Naive thymus-derived CD4-positive, alpha-beta T cell (primary cell): ENCODE data around the gene MBOAT2. TPM values are rescaled to one million over a fixed set of nuclear protein-coding genes. Genes with fewer than 3 reads are reported as not detected.

Experiments used
- ATAC-seq: fragments of 150-1000 bp; cut with Tn5 transposase; 2 replicates; pipeline ENCODE4 v1.10.0; 2021; ENCODE audit warnings: mild to moderate bottlenecking, moderate library complexity
- CTCF ChIA-PET: fragments of 350-600 bp; sonication (Branson Sonifier 250); formaldehyde crosslinking; loops from one replicate; lab custom pipeline; 2021; ENCODE audit warnings: antibody characterized with exemption; lab: Charles Lee
- POLR2A ChIA-PET: fragments of 350-600 bp; sonication (Branson Sonifier 250); formaldehyde crosslinking; loops from one replicate; lab custom pipeline; 2021; ENCODE audit warnings: antibody characterized with exemption, inconsistent platforms; lab: Charles Lee
- DNase-seq, 9 donors: peaks; one replicate each; pipeline versions ENCODE4 v3.0.0 to v3.0.0-alpha.2; 2020 to 2022; ENCODE audit warnings: mixed read lengths in 1 of 9
- H3K27ac ChIP-seq: one replicate; pipeline ENCODE4 v1.7.0; 2013; ENCODE audit warnings: mild to moderate bottlenecking, low read depth, low read length, moderate library complexity
- H3K27me3 ChIP-seq, 2 donors: one replicate each; pipeline ENCODE4 v1.7.0; 2013; ENCODE audit warnings: low read length in 2 of 2, mild to moderate bottlenecking in 2 of 2, moderate library complexity in 2 of 2; ENCODE audit not compliant: control insufficient read depth in 2 of 2, insufficient read depth in 2 of 2
- H3K36me3 ChIP-seq, 3 experiments: 1 replicate in 2 of 3; 2 replicates in 1 of 3; pipeline ENCODE4 v1.7.0; 2013; ENCODE audit warnings: low read length in 3 of 3, mild to moderate bottlenecking in 3 of 3, moderate library complexity in 1 of 3; ENCODE audit not compliant: insufficient read depth in 3 of 3, control insufficient read depth in 2 of 3
- H3K4me1 ChIP-seq, 2 donors: one replicate each; pipeline ENCODE4 v1.7.0; 2013; ENCODE audit warnings: low read length in 2 of 2, mild to moderate bottlenecking in 2 of 2, moderate library complexity in 1 of 2; ENCODE audit not compliant: control insufficient read depth in 2 of 2, insufficient read depth in 2 of 2
- H3K4me3 ChIP-seq: 2 replicates; pipeline ENCODE4 v1.7.0; 2013; ENCODE audit warnings: mild to moderate bottlenecking, low read length
- H3K9me3 ChIP-seq, 3 experiments: 1 replicate in 2 of 3; 2 replicates in 1 of 3; pipeline ENCODE4 v1.7.0; 2013; ENCODE audit warnings: low read length in 3 of 3; ENCODE audit not compliant: control insufficient read depth in 2 of 3
- H3K27ac Mint-ChIP-seq, 9 donors: one replicate each; pipeline ENCODE4 v1.8.0; 2020 to 2022; ENCODE audit warnings: mixed read lengths in 9 of 9, mild to moderate bottlenecking in 8 of 9, moderate library complexity in 5 of 9, inconsistent platforms in 2 of 9
- H3K27me3 Mint-ChIP-seq, 5 donors: one replicate each; pipeline ENCODE4 v1.8.0; 2021 to 2022; ENCODE audit warnings: mixed read lengths in 5 of 5, mild to moderate bottlenecking in 1 of 5
- H3K36me3 Mint-ChIP-seq, 5 donors: one replicate each; pipeline ENCODE4 v1.8.0; 2020 to 2022; ENCODE audit warnings: mixed read lengths in 5 of 5, mild to moderate bottlenecking in 3 of 5, inconsistent platforms in 1 of 5
- H3K4me1 Mint-ChIP-seq, 7 donors: one replicate each; pipeline ENCODE4 v1.8.0; 2020 to 2022; ENCODE audit warnings: mixed read lengths in 7 of 7, mild to moderate bottlenecking in 3 of 7, inconsistent platforms in 1 of 7
- H3K4me3 Mint-ChIP-seq, 10 donors: one replicate each; pipeline ENCODE4 v1.8.0; 2020 to 2022; ENCODE audit warnings: mild to moderate bottlenecking in 10 of 10, mixed read lengths in 10 of 10, moderate library complexity in 6 of 10, inconsistent platforms in 2 of 10
- H3K9me3 Mint-ChIP-seq, 11 donors: one replicate each; pipeline ENCODE4 v1.8.0; 2020 to 2022; ENCODE audit warnings: mixed read lengths in 11 of 11, mild to moderate bottlenecking in 4 of 11, inconsistent platforms in 1 of 11, moderate library complexity in 1 of 11
- intact Hi-C, 2 donors: fragments of 100-400 bp; cut with micrococcal nuclease; formaldehyde crosslinking; loops; one replicate each; pipeline ENCODE4 v1.15.1; 2023
- polyA plus RNA-seq, 2 donors: library from polyadenylated mRNA; unstranded; fragments of 300-500 nt; fragmentation: Illumina TruSeq; gene quantifications; one replicate each; pipeline ENCODE4 v1.2.3, GENCODE V29; 2021
- total RNA-seq, 6 experiments: library from RNA in 5 of 6; stranded (reverse) in 5 of 6; gene quantifications; 1 replicate in 5 of 6; 2 replicates in 1 of 6; pipeline ENCODE4 v1.2.3 and lab custom pipeline; 2021 to 2026

The MBOAT2 gene
- total and polyA plus RNA-seq, 7 experiments from 2014 or later, result 0.90 to 6.0 (median 1.9) TPM

GRCh38 chr2:8853426-8853825 lies 150.1 kb downstream of the MBOAT2 start:
- H3K27me3 Mint-ChIP-seq, result peaks cover 4 to 20% (median 7%) of the 10 kb centered on the region in 5 donors
- ATAC-seq (no peak), DNase-seq (no peak)
- no peaks in the 10 kb centered on the region for H3K36me3 Mint-ChIP-seq
- POLR2A ChIA-PET, result no interaction called here
- Histone ChIP-seq H3K36me3 (no peaks in the 10 kb centered on the region), H3K4me3 (no peak overlapping the region), H3K4me1 (no peaks in the 10 kb centered on the region), H3K27ac (no peak overlapping the region), H3K27me3 (peaks cover 0 to 3% of the 10 kb centered on the region in 2 donors), H3K9me3 (no peaks in the 10 kb centered on the region)
- no peak overlapping the region for H3K4me3 Mint-ChIP-seq
- H3K4me1 Mint-ChIP-seq, result peaks cover 0 to 4% (median 0%) of the 10 kb centered on the region in 7 donors
- H3K9me3 Mint-ChIP-seq, result no peaks in the 10 kb centered on the region
- CTCF ChIA-PET, result no interaction called here
- intact Hi-C loops, result no loop called here
- H3K27ac Mint-ChIP-seq, result no peak overlapping the region

GRCh38 chr2:8851811-8852560 lies 151.5 kb downstream of the MBOAT2 start:
- CTCF ChIA-PET, result no interaction called here
- ATAC-seq, result no peak
- intact Hi-C loops, result no loop called here

DNA sequence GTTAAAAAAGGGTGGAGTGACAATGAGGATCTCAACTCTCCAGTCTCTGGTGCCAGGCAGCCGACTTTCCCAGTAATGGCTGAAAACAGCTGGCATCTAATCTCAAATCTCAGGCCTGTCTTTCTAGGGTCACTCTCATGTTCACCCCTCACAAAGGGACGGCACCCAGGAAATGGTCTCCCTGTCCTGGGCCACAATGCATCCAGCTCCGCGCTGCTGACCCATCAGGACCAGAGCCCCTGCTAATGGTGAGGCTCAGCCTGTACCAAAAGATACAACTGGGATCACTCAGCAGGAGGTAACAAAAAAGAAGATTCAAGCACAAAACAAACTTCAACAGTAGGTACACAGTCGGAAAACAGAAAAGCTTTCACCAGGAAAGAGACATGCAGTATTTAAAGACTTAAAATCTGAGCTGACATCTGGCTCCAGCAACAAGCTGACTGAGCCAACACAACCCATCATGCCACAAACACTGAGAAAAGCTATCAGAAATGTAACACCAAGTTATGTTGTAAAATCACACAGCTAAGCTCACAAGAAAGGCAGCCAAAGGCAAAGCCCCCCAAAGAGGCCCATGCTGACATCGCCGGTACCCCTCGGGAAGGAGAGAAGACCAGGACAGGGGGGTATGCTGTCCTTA lies 152.5 kb downstream of the MBOAT2 start:
- H3K36me3 ChIP-seq, result no peaks in the 10 kb centered on the region
- H3K9me3 ChIP-seq, result no peaks in the 10 kb centered on the region
- peaks cover 0 to 4% (median 0%) of the 10 kb centered on the region in 5 donors for H3K36me3 Mint-ChIP-seq
- no peak for ATAC-seq
- no peaks in the 10 kb centered on the region for H3K9me3 Mint-ChIP-seq
- intact Hi-C loops, result no loop called here
- ChIA-PET POLR2A (no interaction called here), CTCF (no interaction called here)
- H3K27ac Mint-ChIP-seq, result no peak overlapping the region
- peaks cover 0 to 3% of the 10 kb centered on the region in 2 donors for H3K27me3 ChIP-seq
- no peak overlapping the region for H3K4me3 Mint-ChIP-seq
- H3K4me1 ChIP-seq, result no peaks in the 10 kb centered on the region
- H3K27me3 Mint-ChIP-seq, result peaks cover 14 to 31% (median 19%) of the 10 kb centered on the region in 5 donors
- no peak for DNase-seq
- H3K4me3 ChIP-seq, result no peak overlapping the region
- H3K27ac ChIP-seq, result no peak overlapping the region
- H3K4me1 Mint-ChIP-seq, result peaks cover 0 to 4% (median 0%) of the 10 kb centered on the region in 7 donors

More at GRCh38 chr2:8851811-8852560, 151.5 kb downstream of the MBOAT2 start:
- Mint-ChIP-seq H3K9me3 (no peaks in the 10 kb centered on the region), H3K36me3 (no peaks in the 10 kb centered on the region), H3K27me3 (peaks cover 5 to 22% (median 9%) of the 10 kb centered on the region in 5 donors), H3K4me3 (no peak overlapping the region), H3K4me1 (peaks cover 0 to 4% (median 0%) of the 10 kb centered on the region in 7 donors), H3K27ac (no peak overlapping the region)
- DNase-seq, result no peak
- H3K4me3 ChIP-seq, result no peak overlapping the region
- H3K27me3 ChIP-seq, result peaks cover 0 to 3% of the 10 kb centered on the region in 2 donors
- POLR2A ChIA-PET, result no interaction called here
- H3K9me3 ChIP-seq, result no peaks in the 10 kb centered on the region
- no peaks in the 10 kb centered on the region for H3K4me1 ChIP-seq
- no peak overlapping the region for H3K27ac ChIP-seq
- H3K36me3 ChIP-seq, result no peaks in the 10 kb centered on the region

GRCh38 chr2:8849327-8849726 lies 154.2 kb downstream of the MBOAT2 start:
- peaks cover 0 to 4% (median 0%) of the 10 kb centered on the region in 7 donors for H3K4me1 Mint-ChIP-seq
- H3K36me3 Mint-ChIP-seq, result peaks cover 0 to 7% (median 0%) of the 10 kb centered on the region in 5 donors
- intact Hi-C loops, result no loop called here
- Histone ChIP-seq H3K36me3 (no peaks in the 10 kb centered on the region), H3K27ac (no peak overlapping the region), H3K4me3 (no peak overlapping the region), H3K4me1 (no peaks in the 10 kb centered on the region), H3K9me3 (no peaks in the 10 kb centered on the region), H3K27me3 (no peaks in the 10 kb centered on the region)
- peaks cover 17 to 35% (median 27%) of the 10 kb centered on the region in 5 donors for H3K27me3 Mint-ChIP-seq
- ChIA-PET CTCF (no interaction called here), POLR2A (no interaction called here)
- no peak overlapping the region for H3K27ac Mint-ChIP-seq
- H3K4me3 Mint-ChIP-seq, result no peak overlapping the region
- no peak for ATAC-seq
- H3K9me3 Mint-ChIP-seq, result no peaks in the 10 kb centered on the region
- DNase-seq, result no peak

DNA sequence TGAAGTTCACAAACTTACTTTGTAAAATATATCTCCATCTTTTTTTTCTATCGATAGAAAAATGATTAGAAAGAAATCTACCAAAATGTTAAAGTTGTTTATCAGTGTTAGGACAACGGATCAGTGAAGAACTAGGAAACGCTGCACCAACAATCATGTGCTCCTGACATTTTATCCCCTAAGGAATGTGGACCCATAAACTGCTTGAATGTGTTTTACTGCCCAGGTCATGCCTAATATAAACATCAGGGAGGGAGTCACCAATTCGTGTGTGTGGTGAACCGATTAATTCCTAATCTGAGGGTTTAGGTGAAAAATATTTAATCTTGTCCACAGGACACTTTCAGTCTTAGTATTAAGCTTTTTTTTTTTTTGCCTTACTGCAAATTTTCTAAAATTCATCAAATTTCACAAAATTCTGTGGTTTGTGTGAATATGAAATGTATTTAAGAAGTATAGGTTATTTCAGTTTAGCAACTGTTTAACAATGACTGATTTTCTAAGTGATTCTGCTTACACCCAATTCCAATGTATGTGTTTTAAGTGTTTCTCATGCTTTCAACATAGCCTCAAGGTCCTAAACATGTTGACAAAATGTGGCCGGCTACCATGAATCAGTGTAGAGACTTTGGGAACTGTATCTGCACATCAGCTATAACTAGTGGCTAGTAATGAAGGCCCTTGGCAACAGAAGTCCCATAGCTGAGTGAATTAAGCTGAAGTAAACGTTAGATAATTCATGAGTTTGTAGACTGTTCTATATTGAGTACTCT lies 155.0 kb downstream of the MBOAT2 start:
- no peaks in the 10 kb centered on the region for H3K36me3 ChIP-seq
- ChIA-PET CTCF (no interaction called here), POLR2A (no interaction called here)
- Mint-ChIP-seq H3K9me3 (no peaks in the 10 kb centered on the region), H3K4me3 (no peak overlapping the region), H3K4me1 (peaks cover 0 to 4% (median 0%) of the 10 kb centered on the region in 7 donors), H3K36me3 (peaks cover 0 to 7% (median 0%) of the 10 kb centered on the region in 5 donors), H3K27ac (no peak overlapping the region), H3K27me3 (peaks cover 17 to 36% (median 27%) of the 10 kb centered on the region in 5 donors)
- DNase-seq (no peak), ATAC-seq (no peak)
- H3K27ac ChIP-seq, result no peak overlapping the region
- H3K4me3 ChIP-seq, result no peak overlapping the region
- intact Hi-C loops, result no loop called here
- H3K4me1 ChIP-seq, result no peaks in the 10 kb centered on the region
- H3K9me3 ChIP-seq, result no peaks in the 10 kb centered on the region
- H3K27me3 ChIP-seq, result no peaks in the 10 kb centered on the region

DNA sequence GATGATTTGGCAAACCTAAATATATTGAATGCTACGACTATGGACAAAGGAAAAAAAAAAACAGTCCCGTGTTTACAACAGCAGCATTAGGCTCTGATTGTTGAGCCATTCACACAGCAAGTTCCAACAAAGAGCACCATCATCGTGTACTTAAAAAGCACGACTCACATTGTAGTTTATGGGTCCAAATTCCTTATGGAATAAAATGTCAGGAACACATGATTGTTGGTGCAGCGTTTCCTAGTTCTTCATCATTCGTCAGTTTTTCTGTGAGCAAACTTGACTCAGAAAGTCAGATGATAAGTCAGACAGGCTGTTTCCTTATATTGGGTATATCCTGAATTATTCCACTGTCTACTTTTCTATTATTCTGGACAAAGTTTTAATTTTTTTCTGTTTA lies 156.1 kb downstream of the MBOAT2 start:
- no peak overlapping the region for H3K27ac Mint-ChIP-seq
- no peaks in the 10 kb centered on the region for H3K27me3 ChIP-seq
- peaks cover 0 to 7% (median 0%) of the 10 kb centered on the region in 5 donors for H3K36me3 Mint-ChIP-seq
- ChIA-PET CTCF (no interaction called here), POLR2A (no interaction called here)
- H3K27ac ChIP-seq, result no peak overlapping the region
- H3K4me3 ChIP-seq, result no peak overlapping the region
- intact Hi-C loops, result no loop called here
- H3K27me3 Mint-ChIP-seq, result peaks cover 17 to 35% (median 27%) of the 10 kb centered on the region in 5 donors
- DNase-seq (no peak), ATAC-seq (no peak)
- H3K9me3 ChIP-seq, result no peaks in the 10 kb centered on the region
- H3K4me1 Mint-ChIP-seq, result peaks cover 0 to 5% (median 0%) of the 10 kb centered on the region in 7 donors
- H3K4me1 ChIP-seq, result no peaks in the 10 kb centered on the region
- H3K9me3 Mint-ChIP-seq, result no peaks in the 10 kb centered on the region
- no peaks in the 10 kb centered on the region for H3K36me3 ChIP-seq
- H3K4me3 Mint-ChIP-seq, result no peak overlapping the region
